Esophagus squamous epithelium (tissue), 4 donors: Measurements from ENCODE around the gene PHKA2.

Experiments
- POLR2A ChIP-seq, 4 donors: fragments of 450-650 bp; IDR thresholded peaks; one replicate each; pipeline ENCODE4 v1.6.1; 2017; ENCODE audit warnings: antibody characterized with exemption in 4 of 4, mild to moderate bottlenecking in 4 of 4, moderate library complexity in 3 of 4
- TF ChIP-seq, protein P1 (sequence below), 6 experiments: fragments of 450-650 bp in 4 of 6; fragments of 200-600 bp in 2 of 6; sonication (generic) in 2 of 6; IDR thresholded peaks; one replicate each; pipeline ENCODE4 v1.5.1; 2016 to 2019; ENCODE audit warnings: antibody characterized with exemption in 6 of 6, mild to moderate bottlenecking in 4 of 6, moderate library complexity in 4 of 6

DNA sequence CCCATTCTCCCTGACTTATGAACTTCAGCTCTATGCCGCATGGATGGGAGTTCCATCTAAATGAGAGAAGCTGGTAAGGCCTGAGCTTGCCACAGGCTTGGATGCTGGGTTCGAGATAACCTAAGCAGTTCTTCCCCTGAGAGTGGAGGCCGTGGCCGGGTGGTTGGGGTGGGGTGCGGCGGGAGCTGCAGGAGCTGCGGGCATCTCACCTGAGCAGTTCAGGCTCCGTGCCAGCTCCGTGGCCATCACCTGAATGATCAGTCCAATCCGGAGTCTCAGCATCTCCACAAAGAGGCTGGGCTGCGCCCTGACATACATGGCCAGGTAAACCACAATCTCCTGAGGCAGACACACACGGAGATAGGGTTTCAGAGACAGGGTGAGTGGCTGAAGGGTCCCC, 77.6 kb downstream of the PHKA2 start:
- no peak for TF ChIP-seq POLR2A (IDR thresholded peaks at IDR 0.05)
- TF ChIP-seq, protein P1, sequence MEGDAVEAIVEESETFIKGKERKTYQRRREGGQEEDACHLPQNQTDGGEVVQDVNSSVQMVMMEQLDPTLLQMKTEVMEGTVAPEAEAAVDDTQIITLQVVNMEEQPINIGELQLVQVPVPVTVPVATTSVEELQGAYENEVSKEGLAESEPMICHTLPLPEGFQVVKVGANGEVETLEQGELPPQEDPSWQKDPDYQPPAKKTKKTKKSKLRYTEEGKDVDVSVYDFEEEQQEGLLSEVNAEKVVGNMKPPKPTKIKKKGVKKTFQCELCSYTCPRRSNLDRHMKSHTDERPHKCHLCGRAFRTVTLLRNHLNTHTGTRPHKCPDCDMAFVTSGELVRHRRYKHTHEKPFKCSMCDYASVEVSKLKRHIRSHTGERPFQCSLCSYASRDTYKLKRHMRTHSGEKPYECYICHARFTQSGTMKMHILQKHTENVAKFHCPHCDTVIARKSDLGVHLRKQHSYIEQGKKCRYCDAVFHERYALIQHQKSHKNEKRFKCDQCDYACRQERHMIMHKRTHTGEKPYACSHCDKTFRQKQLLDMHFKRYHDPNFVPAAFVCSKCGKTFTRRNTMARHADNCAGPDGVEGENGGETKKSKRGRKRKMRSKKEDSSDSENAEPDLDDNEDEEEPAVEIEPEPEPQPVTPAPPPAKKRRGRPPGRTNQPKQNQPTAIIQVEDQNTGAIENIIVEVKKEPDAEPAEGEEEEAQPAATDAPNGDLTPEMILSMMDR (IDR thresholded peaks at IDR 0.05) = no peak
